Stimulated activated CD8-positive, alpha-beta memory T cell treated with anti-CD3 and anti-CD28 coated beads, Interleukin-12 subunit alpha, Interleukin-12 subunit beta, amount 100 ng/mL, for 24 hours (primary cell): ENCODE measurements around the gene ZNF750.

Experiments used
- DNase-seq: peaks from one replicate; pipeline ENCODE4 v3.0.0-alpha.2; 2020; ENCODE audit errors: extremely low read depth

The ZNF750 gene

GRCh38 chr17:82839617-82840292 is at the start of gene ZNF750:
Gene ZNF750 (minus strand): TSS chr17:82840022. CDS start chr17:82832454, 7,568 bp downstream.
- DNase-seq, result no peak

- no peak for DNase-seq
These were observed 49.0 kb upstream of the ZNF750 start for GRCh38 chr17:82888583-82889495.

DNA sequence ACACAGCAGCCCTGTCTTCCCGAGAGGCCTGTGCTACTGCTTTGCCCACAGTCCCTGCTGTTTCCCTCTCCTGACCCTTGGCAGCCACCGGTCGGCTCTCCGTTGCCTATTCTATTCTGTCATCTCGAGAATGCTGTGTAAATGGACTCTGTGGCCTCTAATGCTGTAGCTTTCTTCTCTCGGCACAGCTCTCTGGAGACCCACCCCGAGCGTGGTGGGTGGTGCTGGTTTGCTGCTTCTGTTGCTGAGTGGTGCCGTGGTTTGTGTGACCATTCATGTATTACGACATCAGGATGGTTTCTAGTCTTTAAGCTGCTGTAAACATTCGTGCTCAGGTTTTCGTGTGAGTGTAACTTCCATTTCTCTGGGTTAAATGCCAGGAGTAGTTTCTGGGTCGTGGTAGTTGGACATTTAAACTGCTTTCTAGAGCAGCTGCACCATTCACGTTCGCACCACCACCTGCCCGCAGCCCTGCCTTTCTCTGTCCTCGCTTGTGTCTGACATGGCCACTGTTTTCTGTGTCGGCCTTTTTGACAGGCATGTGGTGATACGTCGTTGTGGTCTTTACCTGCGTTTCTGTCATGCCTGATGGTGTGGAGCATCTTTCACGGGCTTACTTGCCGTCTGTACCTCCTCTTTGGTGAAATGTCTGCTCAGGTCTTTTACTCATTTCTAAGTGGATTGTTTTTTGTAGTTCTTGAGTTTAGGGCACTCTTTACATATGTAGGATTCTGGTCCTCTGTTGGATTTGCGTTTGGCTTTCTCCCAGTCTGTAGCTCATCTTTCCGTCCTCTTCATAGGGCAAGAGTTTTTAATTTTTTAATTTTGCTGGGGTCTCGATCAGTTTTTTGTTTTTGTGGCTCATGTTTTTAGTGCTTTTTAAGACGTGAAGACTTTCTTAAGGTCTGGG is 47.7 kb upstream of the ZNF750 start:
- no peak for DNase-seq

GRCh38 chr17:82884970-82885353 is 45.1 kb upstream of the ZNF750 start:
- no peak for DNase-seq

GRCh38 chr17:82884341-82884969 is 44.6 kb upstream of the ZNF750 start:
- DNase-seq, result no peak

DNA sequence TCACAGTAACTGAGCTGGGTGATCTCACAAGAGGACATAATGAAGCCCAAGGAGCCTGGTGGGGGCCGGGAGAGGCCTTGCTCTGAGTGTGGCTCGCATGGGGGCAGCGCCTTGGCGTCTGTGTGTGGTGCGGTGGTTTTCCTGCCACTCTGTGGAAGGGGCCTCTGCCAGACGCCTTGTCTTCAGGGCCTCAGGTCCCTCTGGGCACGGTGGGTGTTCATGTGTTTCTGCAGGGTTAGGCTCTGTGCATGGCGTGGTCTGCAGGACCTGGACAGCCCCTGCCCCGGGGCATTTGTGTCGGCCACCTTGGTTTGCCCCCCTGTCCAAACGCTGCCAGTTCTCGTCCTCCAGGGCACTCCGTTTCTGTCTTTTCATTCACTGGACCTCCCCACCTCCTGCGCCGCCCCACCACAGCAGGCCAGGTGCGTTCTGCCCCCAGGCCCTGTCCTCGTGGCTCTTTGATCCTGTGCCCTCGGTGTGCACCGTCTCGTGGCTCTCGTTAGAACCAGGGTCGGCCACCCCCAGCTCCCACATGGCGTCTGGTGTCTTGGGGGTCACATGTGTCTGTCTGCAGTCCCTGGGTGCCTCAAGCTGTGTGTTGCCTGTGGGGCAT is 43.7 kb upstream of the ZNF750 start:
- DNase-seq, result no peak

GRCh38 chr17:82882715-82883418 is 43.0 kb upstream of the ZNF750 start:
- DNase-seq, result no peak

- no peak for DNase-seq
These were observed 42.3 kb upstream of the ZNF750 start for GRCh38 chr17:82881900-82882714.

DNA sequence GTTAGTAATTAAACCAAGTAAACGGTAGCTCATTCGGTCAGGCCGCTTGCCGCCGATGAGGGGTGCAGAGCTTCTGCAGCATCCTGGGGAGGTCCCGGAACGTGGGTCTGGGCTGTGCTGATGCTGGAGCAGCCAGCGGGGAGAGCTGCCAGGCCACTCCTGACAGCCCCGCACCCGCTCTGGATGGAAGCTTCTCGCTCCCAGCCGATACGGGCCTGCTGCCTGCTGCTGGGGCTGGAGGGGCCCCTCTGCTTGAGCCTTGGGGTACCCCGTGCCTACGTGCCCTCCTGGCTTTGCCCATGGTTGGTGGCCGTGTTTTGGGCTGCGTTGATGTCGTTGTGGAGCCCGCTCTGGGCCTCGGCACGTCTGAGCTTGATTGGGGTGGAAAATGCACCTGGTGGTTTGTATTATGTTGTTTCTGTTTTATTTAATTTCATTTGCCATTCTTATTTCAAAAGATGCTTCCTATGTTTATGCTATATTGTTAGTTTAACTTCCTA is 41.6 kb upstream of the ZNF750 start:
- DNase-seq, result no peak

DNA sequence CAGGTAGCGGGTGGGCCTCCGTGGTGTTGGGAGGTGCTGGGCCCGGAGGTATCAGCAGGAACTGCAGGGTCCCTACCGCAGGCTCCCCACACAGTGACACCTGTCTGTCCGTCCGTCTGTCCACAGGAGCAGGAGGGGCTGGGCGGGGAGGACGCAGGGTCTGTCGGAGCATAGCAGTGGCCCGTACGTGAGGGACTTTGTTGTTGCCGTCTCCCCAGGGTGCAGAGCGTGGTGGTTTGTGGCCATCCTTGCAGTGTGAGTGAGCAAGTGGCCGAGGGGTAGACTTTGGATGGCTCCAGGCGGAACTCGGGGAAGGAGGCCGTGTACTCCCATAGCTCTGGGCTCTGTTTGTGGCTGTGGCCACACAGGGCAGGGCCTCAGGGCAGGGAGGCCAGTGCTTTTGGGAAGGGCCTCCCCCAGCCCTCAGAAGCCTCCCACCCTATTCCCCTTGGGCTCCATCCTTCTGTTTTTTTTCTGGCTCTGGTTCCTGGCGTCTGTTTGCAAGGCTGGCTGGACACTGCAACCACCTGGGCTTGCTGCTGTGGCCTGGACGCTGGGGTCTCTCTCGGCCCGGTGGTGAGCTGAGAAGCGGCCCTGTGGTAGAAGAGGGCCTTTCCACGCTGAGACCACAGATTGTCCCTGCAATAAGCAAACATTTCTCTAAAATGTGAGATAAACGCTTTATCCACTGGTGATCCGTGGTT is 41.0 kb upstream of the ZNF750 start:
- DNase-seq, result no peak

GRCh38 chr17:82879241-82879640 is 39.4 kb upstream of the ZNF750 start:
- DNase-seq, result no peak

GRCh38 chr17:82878527-82878926 is 38.7 kb upstream of the ZNF750 start:
- DNase-seq, result no peak

DNA sequence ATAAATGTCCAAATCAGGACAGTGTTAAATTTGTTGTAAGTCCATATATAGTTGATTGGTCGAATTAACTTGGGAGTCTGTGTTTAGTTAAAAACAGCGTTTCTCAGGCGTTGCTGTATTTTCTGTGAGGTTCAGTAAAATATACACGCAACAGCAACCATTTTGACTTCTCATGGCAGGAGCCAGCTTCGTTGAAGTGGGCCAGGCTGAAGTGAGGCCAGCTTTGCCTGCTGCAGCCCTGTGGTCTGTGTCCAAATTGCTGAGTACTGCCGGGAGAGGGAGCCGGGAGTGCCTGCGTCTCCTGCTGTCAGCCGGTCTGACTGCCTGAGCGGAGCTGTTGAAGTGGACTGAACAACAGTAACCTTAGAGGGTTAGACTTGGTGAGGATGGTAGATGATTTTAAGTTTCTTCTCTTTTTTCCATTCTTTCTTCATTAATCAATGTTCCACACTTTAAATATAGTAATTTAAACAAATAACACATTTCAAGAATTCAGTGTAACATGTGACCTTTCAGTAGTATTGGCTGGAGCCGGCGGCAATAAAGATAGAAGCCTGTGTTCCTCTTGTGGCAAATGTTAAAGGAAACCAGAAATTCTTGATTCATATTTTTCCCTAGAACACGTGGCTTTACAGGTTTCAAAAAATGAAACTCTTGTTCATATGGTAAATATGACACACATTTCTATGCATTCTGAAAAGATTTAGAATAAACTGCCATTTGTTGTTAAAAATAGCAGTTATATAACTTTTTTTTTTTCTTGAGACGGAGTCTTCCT is 37.0 kb upstream of the ZNF750 start:
- no peak for DNase-seq

GRCh38 chr17:82876149-82876548 is 36.3 kb upstream of the ZNF750 start:
- no peak for DNase-seq

DNA sequence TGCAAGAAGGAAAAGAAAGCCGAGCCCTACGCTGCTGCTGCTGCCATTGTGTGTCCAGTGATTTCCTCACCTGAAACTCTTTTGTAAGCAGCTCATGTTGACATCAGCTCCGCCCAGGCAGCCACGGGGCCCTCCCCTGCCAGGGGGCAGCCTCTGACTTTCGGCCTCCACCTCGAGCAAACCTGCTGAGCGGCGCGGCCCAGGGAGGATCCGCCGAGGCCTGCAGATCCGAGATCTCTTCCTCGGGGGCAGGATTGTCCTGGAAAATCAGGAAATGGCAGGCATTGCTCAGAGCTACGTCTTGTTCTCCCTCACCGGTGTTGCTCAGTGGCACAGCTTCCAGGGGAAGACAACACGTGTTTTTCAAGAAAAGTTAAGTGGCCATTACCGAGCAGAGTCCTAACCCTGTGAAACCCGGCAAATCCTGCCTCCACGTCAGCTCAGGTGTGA is 35.6 kb upstream of the ZNF750 start:
- no peak for DNase-seq

DNA sequence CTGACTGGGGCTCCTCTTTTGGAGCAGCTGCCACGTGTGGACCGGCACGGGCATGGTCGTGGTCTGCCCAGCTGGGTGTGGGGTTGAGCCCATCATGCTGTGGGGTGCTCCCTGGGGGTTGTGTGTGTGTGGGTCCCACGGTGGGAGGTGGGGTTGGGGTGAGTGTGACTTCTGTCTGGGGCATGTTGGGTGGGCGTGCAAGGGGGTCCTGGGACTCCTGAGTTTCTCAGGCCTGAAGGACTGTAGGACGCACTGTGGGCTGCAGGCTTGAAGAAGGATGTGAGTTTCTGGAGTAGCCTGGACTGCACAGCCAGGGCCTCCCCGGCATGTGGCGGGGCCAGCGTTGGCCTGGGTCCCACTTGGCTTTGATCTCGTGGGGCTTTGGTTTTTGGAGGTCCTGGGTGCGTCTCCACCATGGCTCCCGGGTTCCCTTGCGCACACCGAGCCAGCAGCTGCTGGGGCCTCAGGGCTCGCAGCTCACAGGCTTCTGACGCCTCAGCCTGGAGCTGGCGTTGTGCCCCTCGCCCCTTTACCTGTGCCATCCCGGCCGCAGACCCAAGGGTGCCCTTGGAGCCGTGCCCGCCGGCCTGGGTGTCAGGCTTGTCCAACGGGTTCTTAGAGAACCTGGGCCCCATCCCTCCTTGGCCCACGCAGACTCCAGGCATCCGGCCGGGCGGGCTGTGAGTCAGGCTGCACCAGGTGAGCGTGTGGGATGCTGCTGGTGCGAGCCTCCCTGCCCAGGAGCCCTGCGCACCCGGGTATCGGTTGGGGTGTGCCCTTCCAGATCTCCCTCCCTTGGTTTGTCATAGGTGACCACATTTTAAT is 34.4 kb upstream of the ZNF750 start:
- no peak for DNase-seq

- no peak for DNase-seq
These were observed 33.7 kb upstream of the ZNF750 start for GRCh38 chr17:82873521-82873920.
